GM21619 (cell line): ENCODE measurements around the gene PERM1.

ENCODE experiments used
- ATAC-seq: cut with Tn5 transposase; IDR thresholded peaks from one replicate; pipeline ENCODE4 v1.9.1; 2021; ENCODE audit not compliant: unreplicated experiment

The PERM1 gene

DNA sequence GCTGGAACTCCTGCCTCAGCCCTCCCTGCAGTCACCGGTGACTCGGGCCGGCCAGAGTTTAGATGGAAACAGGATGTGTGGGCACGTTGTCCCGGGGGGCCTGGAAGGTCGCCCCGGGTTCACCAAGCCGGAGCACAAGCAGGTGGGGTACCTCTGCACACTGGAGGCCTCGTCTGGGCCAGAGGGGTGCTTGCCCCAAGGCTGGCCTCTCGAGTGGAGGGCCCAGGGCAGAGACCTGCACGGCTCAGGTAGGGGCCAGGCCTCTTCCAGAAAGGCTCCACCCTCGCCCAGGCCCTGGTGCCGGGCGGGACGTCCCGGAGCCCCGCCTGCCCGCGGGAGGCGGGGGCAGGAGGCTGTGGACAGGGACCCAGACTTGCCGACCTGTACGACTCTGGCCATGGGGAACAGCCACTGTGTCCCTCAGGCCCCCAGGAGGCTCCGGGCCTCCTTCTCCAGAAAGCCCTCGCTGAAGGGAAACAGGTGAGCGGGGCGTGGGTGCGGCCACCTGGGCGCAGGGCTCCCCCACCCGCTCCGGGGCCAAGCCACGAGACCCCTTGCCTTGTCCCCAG, 15.7 kb downstream of the PERM1 start, which contains the start of gene PLEKHN1:
TSS of gene PLEKHN1 (plus strand) at position 348 of the 569 bp plus-strand sequence. CDS start at position 398, 50 bp downstream.
- peak; percentile 22 for ATAC-seq

DNA sequence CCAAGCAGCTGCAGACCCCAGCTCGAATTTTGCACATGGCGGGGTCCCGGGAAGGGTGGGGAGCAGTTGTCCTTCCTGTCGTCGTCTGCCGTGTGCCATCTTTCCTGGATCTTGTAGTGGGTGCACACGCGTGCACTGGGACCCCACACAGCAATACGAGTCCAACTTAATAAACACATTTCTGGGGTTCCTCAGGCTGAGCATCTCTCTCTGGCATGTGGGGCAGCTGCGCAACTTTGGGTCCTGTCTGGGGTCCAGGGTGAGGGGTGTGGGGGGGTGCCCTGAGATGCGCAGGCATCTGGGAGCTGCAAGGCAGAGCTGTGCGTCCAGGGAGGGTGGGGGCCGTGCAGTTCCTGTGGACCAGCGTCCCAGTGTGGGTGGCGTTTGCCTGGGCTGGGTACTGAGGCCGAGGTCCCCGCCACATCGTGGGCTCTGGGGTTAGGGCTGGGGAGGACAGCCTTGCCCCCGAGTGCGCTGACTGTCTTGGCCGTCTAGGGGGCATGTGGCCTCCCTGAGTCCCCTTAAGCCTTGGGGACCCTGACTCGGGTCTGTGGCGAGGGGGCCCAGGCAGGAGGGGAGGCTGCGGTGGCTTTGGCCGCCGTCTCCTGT, 16.3 kb downstream of the PERM1 start:
- no peak for ATAC-seq

DNA sequence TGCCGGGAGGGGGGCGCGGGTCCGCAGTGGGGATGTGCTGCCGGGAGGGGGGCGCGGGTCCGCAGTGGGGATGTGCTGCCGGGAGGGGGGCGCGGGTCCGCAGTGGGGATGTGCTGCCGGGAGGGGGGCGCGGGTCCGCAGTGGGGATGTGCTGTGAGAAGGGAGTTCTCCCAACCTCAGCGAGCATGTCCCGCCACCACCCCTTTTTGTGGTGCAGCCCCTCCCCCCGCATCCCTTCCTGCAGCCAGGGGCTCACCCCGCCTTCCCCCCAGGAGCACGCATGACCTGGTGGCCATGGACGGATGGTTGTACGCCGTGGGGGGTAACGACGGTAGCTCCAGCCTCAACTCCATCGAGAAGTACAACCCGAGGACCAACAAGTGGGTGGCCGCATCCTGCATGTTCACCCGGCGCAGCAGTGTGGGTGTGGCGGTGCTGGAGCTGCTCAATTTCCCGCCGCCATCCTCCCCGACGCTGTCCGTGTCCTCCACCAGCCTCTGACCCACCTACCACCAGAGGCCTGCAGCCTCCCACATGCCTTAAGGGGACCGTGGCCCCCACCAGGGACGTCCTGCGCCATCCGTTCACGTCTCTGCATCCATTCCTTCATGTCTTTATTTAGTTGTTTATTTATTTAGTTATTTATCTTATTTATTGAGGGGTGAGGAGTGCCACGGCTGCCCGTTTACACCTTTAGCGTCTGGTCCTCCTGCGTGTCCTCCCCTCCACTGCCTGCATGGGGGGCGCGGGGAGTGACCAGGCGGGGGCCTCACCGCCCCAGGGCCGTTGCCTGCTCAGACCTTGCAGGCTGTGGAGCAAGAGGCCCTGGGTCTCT, 17.0 kb downstream of the PERM1 start:
- no peak for ATAC-seq

DNA sequence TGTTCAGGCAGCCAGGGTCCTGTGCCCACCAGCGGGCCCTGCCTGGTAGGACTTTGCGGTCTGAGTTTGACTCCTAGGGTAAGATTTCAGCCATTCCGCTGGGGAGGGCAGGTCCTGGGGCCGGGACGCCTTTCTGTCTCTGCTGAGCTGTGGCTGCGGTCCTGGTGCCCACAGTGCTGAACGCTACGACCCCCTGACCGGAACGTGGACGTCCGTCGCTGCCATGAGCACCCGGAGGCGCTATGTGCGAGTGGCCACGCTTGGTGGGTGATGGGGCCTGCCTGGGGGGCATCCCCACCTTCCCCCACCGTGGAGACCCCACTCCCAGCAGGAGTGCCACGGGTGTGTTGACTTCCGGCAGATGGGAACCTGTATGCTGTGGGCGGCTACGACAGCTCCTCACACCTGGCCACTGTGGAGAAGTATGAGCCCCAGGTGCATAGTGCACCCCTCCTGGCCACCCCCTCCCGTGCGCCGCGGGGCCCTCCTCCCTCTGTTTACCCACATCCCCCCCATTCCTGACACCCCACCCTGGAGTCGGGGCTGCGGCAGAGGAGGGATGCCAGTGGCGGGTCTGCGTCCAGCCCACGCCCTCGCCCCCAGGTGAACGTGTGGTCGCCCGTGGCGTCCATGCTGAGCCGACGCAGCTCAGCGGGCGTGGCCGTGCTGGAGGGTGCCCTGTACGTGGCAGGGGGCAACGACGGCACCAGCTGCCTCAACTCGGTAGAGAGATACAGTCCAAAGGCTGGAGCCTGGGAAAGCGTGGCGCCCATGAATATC, 18.0 kb downstream of the PERM1 start:
- no peak for ATAC-seq

DNA sequence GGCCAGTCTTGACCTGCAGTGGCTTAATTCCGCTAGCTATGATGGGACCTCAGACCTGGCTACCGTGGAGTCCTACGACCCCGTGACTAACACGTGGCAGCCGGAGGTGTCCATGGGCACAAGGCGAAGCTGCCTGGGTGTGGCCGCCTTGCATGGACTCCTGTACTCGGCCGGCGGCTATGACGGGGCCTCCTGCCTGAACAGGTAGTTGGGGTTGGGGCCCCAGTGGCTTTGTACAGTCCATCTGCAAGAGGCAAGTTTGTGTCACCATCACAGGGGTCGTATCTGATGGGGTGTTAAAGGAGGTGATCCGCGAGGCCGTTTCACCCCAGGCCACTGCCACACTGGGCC, 18.6 kb downstream of the PERM1 start:
- no peak for ATAC-seq

DNA sequence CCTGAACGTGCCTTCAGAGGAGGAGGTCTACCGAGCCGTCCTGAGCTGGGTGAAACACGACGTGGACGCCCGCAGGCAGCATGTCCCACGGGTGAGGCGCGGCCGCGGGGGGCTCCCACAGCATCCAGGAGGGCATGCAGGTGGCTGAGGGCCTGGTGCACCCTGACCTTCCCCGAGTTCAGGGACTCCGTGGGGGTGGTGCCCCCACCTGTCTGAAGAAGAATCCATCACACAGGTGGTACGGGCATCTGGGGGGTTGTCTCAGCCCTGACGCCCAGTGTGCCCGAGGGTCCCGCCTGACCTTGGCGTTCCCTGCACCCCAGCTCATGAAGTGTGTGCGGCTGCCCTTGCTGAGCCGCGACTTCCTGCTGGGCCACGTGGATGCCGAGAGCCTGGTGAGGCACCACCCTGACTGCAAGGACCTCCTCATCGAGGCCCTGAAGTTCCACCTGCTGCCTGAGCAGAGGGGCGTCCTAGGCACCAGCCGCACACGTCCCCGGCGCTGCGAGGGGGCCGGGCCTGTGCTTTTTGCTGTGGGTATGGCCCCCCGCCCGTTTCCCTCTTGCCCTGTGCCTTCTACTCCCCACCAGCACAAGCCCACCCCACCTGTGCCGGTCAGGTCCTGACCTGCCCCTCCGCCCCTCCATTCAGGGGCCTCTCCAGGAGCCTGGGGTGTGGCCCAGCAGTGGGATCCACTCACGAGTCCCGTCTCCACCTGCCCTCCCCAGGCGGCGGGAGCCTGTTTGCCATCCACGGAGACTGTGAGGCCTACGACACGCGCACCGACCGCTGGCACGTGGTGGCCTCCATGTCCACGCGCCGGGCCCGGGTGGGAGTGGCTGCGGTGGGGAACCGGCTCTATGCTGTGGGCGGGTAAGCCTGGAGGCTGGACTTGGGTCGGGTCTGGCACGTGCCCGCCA, 19.3 kb downstream of the PERM1 start:
- no peak for ATAC-seq

DNA sequence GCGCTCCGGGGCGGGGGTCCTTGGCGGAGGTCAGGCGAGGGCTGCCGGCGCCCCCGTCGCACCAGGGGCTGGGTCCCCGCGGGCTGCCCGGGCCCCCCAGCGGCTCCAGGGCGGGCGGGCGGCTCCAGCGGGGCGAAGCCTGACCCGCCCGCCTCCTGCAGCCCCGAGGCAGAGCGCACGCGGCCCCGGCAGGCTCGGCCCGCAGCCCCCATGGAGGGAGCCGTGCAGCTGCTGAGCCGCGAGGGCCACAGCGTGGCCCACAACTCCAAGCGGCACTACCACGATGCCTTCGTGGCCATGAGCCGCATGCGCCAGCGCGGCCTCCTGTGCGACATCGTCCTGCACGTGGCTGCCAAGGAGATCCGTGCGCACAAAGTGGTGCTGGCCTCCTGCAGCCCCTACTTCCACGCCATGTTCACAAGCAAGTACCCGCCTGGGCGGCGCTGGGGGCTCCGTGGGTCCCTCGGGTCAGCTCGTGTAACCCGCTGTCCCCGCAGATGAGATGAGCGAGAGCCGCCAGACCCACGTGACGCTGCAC, 20.7 kb downstream of the PERM1 start:
- ATAC-seq = no peak

DNA sequence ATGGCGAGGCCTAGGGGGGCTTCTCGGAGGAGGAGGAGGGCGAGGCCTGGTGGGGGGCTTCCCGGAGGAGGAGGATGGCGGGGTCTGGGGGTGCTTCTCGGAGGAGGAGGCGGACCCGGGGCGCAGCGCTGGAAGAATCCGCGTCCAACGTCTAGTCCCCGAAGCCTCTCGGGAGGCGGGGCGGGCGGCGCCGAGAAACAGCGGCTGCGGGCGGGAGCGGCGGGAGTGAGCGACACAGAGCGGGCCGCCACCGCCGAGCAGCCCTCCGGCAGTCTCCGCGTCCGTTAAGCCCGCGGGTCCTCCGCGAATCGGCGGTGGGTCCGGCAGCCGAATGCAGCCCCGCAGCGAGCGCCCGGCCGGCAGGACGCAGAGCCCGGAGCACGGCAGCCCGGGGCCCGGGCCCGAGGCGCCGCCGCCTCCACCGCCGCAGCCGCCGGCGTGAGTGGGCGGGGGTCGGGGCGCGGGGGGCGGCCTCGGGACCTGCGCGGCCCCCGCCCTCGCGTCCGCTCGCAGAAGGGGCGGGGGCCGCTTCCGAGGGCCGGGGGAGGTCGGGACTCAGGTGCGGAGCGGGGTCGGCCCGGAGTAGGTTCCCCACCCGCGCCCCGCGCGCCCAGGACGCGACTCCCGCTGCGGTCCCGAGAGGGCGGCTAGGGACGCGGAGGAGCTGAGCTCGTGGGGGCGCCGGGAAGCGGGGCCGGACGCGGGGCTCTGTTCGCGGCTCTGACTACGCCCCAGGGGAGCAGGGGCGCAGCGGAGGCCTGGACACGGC, 21.3 kb downstream of the PERM1 start, which contains the start of gene KLHL17:
TSS of gene KLHL17 (plus strand) at position 222 of the 769 bp plus-strand sequence. CDS start at position 332, 110 bp downstream.
- ATAC-seq = no peak

DNA sequence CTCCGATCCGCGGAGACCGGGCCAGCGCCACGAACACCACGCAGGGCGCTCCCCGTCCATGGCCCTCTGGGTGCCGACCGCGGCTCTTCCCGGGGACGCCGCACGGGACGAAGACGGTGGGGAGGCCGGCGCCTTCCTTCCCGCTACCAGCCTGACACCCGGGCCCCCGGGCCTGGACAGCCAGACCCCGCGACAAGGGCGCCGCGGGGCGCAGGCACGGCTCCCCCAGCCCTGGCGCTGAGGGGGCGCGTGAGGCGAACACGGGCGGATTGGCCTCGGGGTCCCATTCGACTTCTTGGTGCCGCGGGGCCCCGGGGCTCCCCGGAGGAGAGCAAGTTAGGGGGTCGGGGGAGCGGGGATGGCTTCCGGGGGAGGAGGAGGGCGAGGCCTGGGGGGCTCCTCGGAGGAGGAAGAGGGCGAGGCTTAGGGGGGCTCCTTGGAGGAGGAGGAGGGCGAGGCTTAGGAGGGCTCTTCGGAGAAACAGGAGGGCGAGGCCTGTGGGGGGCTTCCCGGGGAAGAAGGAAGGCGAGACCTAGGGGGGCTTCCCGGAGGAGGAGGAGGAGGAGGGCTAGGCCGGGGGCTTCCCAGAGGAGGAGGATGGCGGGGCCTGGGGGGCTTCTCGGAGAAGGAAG, 22.0 kb downstream of the PERM1 start:
- no peak for ATAC-seq

DNA sequence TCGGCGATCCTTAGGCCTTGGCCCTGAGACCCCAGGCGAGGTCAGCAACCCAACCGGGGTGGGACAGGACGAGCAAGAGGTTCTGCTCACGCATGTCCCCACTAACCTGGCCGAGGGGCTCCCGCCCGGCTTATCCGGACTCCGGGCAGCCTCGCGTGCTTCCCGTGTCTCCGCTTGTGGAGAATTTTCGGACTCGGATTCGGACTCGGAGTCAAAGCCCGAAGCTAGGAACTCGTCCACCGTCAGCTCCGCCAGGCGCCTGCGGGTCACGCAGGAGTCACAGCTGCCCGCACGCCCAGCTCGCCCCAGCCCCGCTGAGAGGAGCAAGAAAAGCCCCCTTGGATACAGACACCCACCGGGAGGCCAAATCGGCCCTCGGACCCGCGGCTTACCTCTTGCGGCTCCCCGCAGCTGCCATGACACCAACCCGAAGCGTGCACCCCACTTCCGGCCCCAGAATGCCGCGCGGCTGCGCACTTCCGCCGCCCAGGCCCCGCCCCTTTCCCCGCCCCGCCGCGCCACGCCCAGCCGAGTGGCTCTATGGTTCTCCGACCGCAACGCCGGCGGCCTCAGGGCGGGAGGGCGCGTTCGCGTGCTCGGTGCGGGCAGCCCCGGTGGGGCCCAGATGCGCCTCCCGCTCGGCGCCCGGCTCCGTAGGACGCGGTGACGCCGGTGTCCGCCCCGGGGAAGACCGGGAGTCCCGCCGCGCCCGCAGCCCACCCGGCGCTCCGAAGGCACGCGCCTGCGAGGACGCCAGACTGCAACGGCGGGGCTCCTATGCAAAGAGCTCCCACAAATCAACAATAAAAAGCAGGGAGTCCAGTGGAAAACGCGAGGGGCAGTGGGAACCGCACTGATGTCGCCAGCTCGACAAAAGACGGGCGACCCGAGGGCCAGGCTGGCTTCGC, 22.8 kb downstream of the PERM1 start, which contains the start of gene NOC2L:
TSS of gene NOC2L (minus strand) at position 434 of the 908 bp plus-strand sequence. CDS start at position 418, 16 bp downstream.
- ATAC-seq = peak; percentile 56

DNA sequence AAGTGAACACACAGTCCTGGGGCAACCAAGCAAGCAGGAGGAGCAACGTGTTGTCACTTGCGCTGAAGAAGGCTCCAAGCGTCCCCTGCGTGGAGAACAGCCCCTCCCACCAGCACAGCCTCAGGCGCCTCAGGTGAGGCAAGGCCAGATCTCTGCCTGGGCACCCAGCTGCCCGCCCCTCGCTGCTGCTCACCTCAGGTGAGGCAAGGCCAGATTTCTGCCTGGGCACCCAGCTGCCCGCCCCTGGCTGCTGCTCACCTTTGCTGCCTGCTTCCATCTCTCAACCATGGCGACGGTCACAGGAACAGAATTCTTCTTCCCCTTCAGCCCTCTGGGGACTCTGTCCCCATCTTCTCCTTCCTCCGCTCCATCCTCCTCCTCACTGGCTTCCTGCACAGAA, 25.3 kb downstream of the PERM1 start:
- ATAC-seq = no peak

DNA sequence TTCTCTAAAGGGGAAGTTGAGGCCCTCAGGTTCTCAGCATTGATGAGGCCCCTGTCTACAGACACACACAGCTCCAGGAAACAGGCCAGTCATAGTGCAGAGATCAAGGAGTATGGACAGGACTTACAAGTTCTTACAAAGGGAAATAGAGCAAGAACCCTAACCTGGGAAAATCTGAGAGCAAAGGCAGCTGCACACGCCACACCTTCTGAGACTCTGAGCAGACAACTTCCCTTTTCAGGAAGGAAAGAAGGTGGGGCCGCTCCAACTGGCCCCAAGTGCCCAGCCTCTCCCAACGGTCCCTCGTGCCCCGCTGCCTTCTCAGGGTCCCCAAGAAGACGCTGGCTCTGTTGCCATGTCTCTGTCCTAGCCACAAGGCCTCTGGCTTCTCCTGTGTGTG, 26.4 kb downstream of the PERM1 start:
- ATAC-seq = no peak

DNA sequence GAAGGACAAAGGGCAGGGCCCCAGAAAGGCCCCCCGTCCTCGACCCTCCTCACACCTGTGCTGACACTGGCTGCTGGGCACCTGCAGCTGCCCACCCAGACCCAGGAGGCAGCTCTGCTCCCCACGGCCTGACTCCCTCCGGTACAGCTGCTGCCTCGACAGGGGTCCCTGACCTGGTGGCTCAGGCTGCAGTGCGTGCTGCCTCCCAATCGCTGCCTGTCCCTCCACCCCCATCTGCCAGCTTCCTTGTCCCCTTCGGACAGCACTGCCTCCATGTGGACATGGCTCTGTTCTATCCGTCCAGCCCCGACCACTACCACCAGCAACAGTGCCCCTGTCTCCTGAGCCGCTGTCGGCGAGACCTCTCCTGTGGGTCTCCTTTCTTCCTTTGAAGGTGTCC, 27.0 kb downstream of the PERM1 start:
- ATAC-seq = no peak

DNA sequence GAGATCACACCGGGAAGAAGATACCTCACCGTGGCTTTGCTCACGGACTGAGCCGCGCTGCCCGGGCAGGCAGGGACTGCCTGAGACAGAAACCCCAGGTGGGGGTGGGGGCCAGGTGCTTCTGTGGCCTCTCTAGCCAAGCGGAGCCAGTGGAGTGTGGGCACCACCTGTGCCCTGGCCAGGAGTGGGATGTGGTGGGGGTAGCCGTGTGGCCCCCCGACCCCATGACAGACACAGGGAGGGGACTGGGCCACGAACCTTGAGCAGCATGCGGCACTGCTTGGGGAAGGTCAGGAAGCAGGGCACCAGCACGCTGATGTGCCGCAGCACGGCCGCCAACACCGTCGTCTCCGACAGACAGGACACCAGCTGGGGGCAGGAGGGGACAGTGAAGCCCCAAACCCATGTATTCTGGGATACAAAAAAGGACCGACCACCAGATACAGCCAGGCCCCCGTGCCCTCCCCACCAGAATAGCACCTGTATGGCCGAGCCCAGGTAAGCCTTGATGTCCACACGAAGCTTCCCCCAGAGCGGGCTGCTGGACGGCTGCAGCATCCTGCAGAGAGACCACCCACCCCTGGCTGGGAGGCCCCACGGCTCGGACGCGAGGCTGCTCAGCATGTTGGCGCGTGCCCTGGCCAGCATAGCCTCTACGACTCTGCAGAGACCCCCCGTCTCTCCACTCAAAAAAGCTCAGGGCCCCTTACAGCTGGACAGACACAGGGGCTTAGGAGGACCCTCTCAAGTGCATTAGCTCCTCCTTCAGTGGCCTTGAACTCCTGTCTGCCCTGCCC, 28.2 kb downstream of the PERM1 start:
- ATAC-seq = no peak

DNA sequence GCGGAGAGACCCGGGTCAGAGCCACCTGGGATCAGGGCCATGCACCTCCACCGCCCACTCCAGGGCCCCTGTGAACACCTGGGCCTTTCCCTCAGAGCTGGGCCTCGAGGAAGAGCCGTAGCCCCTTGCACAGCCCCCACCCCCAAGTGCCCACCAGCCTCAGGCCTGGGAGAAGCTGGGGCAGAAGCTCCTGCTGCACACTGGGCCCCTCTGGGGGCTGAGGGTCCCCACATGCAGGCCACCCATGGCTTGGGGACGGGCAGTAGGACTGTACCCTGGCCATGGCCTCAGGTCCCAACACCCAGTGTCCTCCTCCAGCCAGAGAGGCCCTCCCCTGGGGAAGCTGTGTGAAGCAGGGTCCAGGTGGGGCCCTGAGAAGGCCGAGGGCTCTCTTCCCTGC, 29.3 kb downstream of the PERM1 start:
- no peak for ATAC-seq

DNA sequence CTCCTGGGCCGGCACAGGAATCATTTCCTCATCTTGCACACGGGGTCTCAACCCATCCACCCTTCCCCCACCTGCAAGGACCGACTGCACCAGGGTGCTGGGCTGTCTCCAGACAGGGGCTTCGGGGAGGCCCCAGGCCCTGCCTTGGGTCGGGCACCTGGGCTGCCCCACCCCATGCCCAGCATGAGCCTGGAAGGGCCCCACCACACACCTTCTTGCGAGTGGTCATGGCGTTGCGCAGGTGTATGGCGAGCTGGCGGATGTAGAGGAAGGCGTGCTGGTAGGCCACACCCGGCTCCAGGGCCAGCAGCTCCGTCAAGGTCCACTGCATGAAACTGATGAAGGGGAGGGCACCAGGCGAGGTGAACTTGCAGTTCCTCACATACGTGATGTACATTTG, 29.7 kb downstream of the PERM1 start:
- ATAC-seq = no peak

DNA sequence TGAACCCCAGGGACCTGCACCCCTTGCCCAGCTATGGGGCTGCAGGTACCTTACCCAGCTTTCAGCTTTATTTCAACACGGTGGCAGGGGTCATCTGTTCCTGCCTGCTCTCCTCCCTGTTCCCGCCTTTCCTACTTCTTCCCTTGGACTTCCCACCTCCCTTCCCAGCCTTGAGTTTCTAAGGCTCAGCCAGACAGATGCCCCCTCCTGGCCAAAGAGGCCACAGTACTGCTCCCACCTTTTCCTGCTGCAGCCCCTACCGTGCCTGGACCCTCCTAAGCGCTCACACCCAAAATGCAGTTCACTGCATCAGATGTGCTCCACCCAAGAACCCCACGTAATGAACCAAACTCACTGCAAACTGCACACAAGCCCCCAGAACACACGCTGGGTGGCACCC, 30.5 kb downstream of the PERM1 start:
- ATAC-seq = no peak
